Endothelial cell of umbilical vein (primary cell): Measurements from ENCODE around the gene PCARE.
"Not testable (repeated sequence)": the region's sequence is repeated elsewhere in the genome, so short reads cannot be mapped to it uniquely, and the experiment has no call there.

Source experiments
- EZH2 ChIP-seq: IDR thresholded peaks from 2 replicates; pipeline ENCODE4 v1.6.1; 2012; ENCODE audit warnings: borderline replicate concordance, low read depth, mild to moderate bottlenecking, moderate library complexity, low read length, inconsistent platforms; ENCODE audit not compliant: severe bottlenecking
- POLR2A ChIP-seq: IDR thresholded peaks from 2 replicates; pipeline ENCODE4 v1.6.1; 2012; ENCODE audit warnings: low read depth, mild to moderate bottlenecking, control low read depth, low read length
- POLR2AphosphoS5 ChIP-seq: IDR thresholded peaks from 2 replicates; pipeline ENCODE4 v1.6.1; 2012; ENCODE audit warnings: low read depth, mild to moderate bottlenecking, control low read depth, low read length, moderate library complexity; ENCODE audit not compliant: insufficient read depth
- TF ChIP-seq, protein P1 (sequence below), 2 donors: IDR thresholded peaks; 1 replicate in 1 of 2; 2 replicates in 1 of 2; pipeline ENCODE4 v1.5.1; 2011; ENCODE audit warnings: low read length in 2 of 2, mild to moderate bottlenecking in 2 of 2, moderate library complexity in 2 of 2, control low read depth in 1 of 2, inconsistent platforms in 1 of 2, low read depth in 1 of 2; ENCODE audit not compliant: insufficient read depth in 1 of 2; ENCODE audit errors: extremely low read depth in 1 of 2

DNA sequence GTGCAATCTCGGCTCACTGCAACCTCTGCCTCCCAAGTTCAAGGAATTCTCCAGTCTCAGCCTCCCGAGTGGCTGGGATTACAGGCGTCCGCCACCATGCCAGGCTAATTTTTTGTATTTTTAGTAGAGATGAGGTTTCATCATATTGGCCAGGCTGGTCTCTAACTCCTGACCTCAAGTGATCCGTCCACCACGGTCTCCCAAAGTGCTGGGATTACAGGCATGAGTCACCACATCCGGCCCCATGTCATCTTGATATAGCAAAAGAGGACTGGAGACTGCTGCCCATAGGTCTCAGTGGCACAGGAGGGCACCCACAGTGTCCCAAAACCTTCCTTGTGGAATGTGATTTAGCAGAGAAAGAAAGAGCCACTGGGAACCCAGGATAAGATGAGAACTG lies 16.0 kb upstream of the PCARE start:
- TF ChIP-seq, protein P1, sequence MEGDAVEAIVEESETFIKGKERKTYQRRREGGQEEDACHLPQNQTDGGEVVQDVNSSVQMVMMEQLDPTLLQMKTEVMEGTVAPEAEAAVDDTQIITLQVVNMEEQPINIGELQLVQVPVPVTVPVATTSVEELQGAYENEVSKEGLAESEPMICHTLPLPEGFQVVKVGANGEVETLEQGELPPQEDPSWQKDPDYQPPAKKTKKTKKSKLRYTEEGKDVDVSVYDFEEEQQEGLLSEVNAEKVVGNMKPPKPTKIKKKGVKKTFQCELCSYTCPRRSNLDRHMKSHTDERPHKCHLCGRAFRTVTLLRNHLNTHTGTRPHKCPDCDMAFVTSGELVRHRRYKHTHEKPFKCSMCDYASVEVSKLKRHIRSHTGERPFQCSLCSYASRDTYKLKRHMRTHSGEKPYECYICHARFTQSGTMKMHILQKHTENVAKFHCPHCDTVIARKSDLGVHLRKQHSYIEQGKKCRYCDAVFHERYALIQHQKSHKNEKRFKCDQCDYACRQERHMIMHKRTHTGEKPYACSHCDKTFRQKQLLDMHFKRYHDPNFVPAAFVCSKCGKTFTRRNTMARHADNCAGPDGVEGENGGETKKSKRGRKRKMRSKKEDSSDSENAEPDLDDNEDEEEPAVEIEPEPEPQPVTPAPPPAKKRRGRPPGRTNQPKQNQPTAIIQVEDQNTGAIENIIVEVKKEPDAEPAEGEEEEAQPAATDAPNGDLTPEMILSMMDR (IDR thresholded peaks at IDR 0.05; ENCODE audit: extremely low read depth in 1 of 2, insufficient read depth in 1 of 2, low read depth in 1 of 2, low read length in 2 of 2), result not testable (repeated sequence)
- not testable (repeated sequence) for TF ChIP-seq POLR2AphosphoS5, POLR2A, EZH2
